ENCODE measurements around the gene SH3PXD2A.

The SH3PXD2A gene

DNA sequence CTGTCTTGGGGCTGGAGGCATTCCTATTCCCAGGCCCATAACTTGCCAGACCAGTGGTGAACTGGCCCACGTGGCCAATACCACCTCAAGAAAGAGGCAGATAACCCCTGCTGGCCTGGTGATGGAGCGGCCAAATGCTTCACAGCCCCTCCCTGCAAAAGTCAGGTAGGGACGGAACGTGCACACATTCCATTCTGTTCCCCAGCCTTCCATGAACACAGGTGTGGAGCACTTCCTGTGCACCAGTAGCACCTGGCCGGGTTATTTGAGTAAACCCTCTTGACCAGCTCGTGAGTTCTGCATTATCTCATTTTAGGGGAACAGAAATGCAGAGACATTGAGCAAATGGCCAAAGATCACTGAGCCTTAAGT is 134.4 kb downstream of the SH3PXD2A start:
- no peaks in the 10 kb centered on the region for H3K36me3 ChIP-seq
- H3K27me3 ChIP-seq, result no peaks in the 10 kb centered on the region
- H3K4me3 ChIP-seq (ENCODE audit: low read depth in 1 of 2, low read length in 1 of 2), result no peak overlapping the region
- no peaks in the 10 kb centered on the region for H3K9me3 ChIP-seq
- H3K4me1 ChIP-seq (ENCODE audit: control insufficient read depth in 1 of 2, insufficient read depth in 1 of 2, low read depth in 1 of 2, low read length in 1 of 2), result no peaks in the 10 kb centered on the region
- H3K27ac ChIP-seq, result no peak overlapping the region
- TF ChIP-seq, protein P1, sequence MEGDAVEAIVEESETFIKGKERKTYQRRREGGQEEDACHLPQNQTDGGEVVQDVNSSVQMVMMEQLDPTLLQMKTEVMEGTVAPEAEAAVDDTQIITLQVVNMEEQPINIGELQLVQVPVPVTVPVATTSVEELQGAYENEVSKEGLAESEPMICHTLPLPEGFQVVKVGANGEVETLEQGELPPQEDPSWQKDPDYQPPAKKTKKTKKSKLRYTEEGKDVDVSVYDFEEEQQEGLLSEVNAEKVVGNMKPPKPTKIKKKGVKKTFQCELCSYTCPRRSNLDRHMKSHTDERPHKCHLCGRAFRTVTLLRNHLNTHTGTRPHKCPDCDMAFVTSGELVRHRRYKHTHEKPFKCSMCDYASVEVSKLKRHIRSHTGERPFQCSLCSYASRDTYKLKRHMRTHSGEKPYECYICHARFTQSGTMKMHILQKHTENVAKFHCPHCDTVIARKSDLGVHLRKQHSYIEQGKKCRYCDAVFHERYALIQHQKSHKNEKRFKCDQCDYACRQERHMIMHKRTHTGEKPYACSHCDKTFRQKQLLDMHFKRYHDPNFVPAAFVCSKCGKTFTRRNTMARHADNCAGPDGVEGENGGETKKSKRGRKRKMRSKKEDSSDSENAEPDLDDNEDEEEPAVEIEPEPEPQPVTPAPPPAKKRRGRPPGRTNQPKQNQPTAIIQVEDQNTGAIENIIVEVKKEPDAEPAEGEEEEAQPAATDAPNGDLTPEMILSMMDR (IDR thresholded peaks at IDR 0.05), result no peak

DNA sequence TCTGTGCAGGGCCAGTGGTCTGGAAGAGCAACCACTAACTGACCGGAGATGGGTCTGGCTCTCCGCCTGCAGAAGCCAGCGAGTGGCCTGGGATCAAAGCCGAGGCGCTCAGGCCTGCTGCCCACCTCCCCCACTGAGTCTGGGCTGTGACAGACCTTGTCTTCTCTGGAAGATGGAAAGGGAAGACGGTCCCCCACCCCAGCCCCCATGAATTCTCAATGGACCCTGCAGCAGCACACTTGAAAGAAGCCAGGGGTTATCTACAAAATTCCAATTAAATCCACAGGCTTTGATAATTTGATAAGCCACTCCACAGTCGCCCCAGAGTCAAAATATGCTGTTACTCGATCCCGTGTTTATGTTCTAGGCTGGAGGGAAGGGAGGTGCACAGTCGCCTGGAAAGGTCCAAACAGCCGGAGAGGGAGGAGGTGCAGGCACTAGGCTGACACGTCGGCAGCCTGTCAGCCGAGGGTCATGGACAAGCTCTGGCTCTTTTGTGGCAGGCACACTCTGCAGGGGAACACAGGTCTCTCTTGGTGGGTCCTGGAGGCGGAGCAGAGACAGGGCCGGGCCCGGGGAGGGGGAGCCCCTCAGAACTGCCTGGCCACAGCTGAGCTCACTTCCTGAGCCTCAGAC is 134.9 kb downstream of the SH3PXD2A start:
- TF ChIP-seq, protein P1 (IDR thresholded peaks at IDR 0.05), result no peak
- H3K36me3 ChIP-seq, result no peaks in the 10 kb centered on the region
- H3K9me3 ChIP-seq, result no peaks in the 10 kb centered on the region
- no peak overlapping the region for H3K4me3 ChIP-seq (ENCODE audit: low read depth in 1 of 2, low read length in 1 of 2)
- H3K4me1 ChIP-seq (ENCODE audit: control insufficient read depth in 1 of 2, insufficient read depth in 1 of 2, low read depth in 1 of 2, low read length in 1 of 2), result no peaks in the 10 kb centered on the region
- no peaks in the 10 kb centered on the region for H3K27me3 ChIP-seq
- no peak overlapping the region for H3K27ac ChIP-seq

DNA sequence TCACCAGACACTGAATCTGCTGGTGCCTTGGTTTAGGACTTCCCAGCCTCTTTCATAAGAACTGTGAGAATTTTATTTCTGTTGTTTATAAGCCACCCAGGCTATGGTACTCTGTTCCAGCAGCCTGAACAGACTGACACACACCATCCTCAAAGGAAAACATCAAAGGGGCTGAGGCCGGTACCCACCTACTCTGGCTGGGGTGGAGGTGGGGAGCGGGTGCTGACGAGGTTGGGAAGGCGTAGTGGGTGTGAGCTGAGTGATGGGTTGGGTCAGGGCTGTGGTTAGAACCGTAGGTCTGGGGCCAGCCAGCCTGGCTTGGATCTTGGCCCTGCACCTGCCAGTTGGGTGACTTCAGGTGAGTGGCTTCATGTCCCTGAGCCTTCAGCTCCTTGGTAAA is 136.3 kb downstream of the SH3PXD2A start:
- H3K36me3 ChIP-seq, result no peaks in the 10 kb centered on the region
- no peak overlapping the region for H3K4me3 ChIP-seq (ENCODE audit: low read depth in 1 of 2, low read length in 1 of 2)
- H3K27ac ChIP-seq, result no peak overlapping the region
- TF ChIP-seq, protein P1 (IDR thresholded peaks at IDR 0.05), result no peak
- H3K9me3 ChIP-seq, result no peaks in the 10 kb centered on the region
- H3K4me1 ChIP-seq (ENCODE audit: control insufficient read depth in 1 of 2, insufficient read depth in 1 of 2, low read depth in 1 of 2, low read length in 1 of 2), result no peaks in the 10 kb centered on the region
- H3K27me3 ChIP-seq, result no peaks in the 10 kb centered on the region

DNA sequence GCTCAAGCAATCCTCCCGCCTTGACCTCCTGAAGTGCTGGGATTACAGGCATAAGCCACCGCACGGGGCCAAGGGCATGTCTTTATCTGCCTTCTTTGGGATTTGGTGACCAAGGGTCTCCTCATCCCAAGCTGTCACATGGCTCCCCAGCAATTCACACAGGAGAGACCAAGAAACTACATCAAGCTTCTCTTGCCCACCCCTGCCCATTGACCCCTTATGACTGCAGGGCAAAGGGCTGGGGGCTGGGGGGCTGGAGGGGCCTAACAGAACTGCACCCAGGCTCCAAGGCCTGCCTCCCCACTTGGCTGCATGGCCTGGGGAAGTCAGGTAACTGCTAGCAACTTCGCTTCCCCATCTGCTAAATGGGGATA is 137.1 kb downstream of the SH3PXD2A start:
- Histone ChIP-seq H3K36me3 (no peaks in the 10 kb centered on the region), H3K4me1 (ENCODE audit: control insufficient read depth in 1 of 2, insufficient read depth in 1 of 2, low read depth in 1 of 2, low read length in 1 of 2) (no peaks in the 10 kb centered on the region), H3K4me3 (ENCODE audit: low read depth in 1 of 2, low read length in 1 of 2) (no peak overlapping the region), H3K27ac (no peak overlapping the region), H3K9me3 (no peaks in the 10 kb centered on the region), H3K27me3 (no peaks in the 10 kb centered on the region)
- TF ChIP-seq, protein P1 (IDR thresholded peaks at IDR 0.05), result no peak

DNA sequence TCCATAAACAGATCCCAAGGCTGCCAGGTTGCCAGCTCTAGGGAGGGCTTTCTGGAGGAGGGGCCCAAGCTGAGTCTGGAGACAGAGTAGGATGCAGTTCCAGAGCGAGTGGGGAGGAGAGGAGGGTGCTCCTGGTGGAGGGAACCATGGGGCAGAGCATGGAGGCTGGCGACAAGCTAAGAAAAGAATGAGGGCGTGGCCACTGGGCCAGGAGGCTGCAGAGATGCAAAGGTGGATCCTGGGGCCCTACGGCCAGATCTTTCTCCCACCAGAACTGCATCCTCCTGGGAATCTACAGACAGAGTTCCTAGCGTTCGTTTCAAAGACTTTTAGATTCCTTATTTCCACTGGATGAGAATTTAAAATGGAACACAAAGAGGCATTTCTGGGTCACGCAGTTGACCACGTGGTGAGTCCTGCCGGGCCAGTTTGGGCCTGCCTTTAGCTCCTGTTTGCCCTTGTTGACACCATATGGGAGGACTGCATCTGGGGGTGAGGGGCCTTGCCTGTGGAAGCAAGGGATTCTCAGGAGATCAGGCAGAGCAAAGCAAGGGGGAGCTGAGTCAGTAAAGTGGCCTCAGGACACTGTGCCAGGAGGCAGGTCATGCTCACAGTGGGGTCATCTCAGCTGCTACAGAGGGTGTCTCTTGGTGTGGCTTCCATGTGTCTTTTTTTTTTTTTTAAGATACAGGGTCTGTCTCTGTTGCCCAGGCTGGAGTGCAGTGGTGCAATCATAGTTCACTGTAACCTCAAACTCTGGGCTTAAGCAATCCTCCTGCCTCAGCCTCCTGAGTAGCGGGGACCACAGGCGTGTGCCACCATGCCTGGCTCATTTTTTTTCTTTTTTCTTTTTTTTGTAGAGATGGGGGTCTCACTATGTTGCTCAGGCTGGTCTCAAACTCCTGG is 137.8 kb downstream of the SH3PXD2A start:
- Histone ChIP-seq H3K4me1 (ENCODE audit: control insufficient read depth in 1 of 2, insufficient read depth in 1 of 2, low read depth in 1 of 2, low read length in 1 of 2) (no peaks in the 10 kb centered on the region), H3K27ac (no peak overlapping the region), H3K27me3 (no peaks in the 10 kb centered on the region), H3K9me3 (no peaks in the 10 kb centered on the region), H3K4me3 (ENCODE audit: low read depth in 1 of 2, low read length in 1 of 2) (no peak overlapping the region), H3K36me3 (no peaks in the 10 kb centered on the region)
- TF ChIP-seq, protein P1 (IDR thresholded peaks at IDR 0.05), result no peak

All from neutrophil (primary cell).